Activated B cell treated with CpG ODN at 0.5 μM for 24 hours (primary cell): ENCODE data around the gene OGFOD1. TPM values are rescaled to one million over a fixed set of nuclear protein-coding genes. Genes with fewer than 3 reads are reported as not detected.
A peak's percentile ranks its signal among the peaks of the same experiment; 100 is the strongest.

ENCODE experiments used
- ATAC-seq: fragments of 200-7000 bp; cut with Tn5 transposase; one replicate; pipeline ENCODE4 v1.10.0; 2021; ENCODE audit warnings: low read depth, mild to moderate bottlenecking, moderate library complexity
- CTCF ChIA-PET: fragments of 350-600 bp; sonication (Branson Sonifier 250); formaldehyde crosslinking; loops from one replicate; lab custom pipeline; 2021; ENCODE audit warnings: antibody characterized with exemption; lab: Charles Lee
- POLR2A ChIA-PET: fragments of 350-600 bp; sonication (Branson Sonifier 250); formaldehyde crosslinking; loops from one replicate; lab custom pipeline; 2021; ENCODE audit warnings: antibody characterized with exemption; lab: Charles Lee
- DNase-seq: peaks from one replicate; pipeline ENCODE4 v3.0.0; 2022
- H3K27ac Mint-ChIP-seq: one replicate; pipeline ENCODE4 v1.8.0; 2020; ENCODE audit warnings: mixed read lengths
- H3K27me3 Mint-ChIP-seq: one replicate; pipeline ENCODE4 v1.8.0; 2021; ENCODE audit warnings: mixed read lengths
- H3K36me3 Mint-ChIP-seq: one replicate; pipeline ENCODE4 v1.8.0; 2021; ENCODE audit warnings: low read depth, mixed read lengths
- H3K4me1 Mint-ChIP-seq: one replicate; pipeline ENCODE4 v1.8.0; 2021; ENCODE audit warnings: mixed read lengths
- H3K4me3 Mint-ChIP-seq: one replicate; pipeline ENCODE4 v1.8.0; 2020; ENCODE audit warnings: mild to moderate bottlenecking, mixed read lengths
- H3K9me3 Mint-ChIP-seq: one replicate; pipeline ENCODE4 v1.8.0; 2020; ENCODE audit warnings: mixed read lengths
- CTCF ChIP-seq: fragments of 200-600 bp; IDR thresholded peaks from one replicate; pipeline ENCODE4 v1.8.0; 2022; ENCODE audit warnings: antibody characterized with exemption, mild to moderate bottlenecking
- intact Hi-C: fragments of 100-400 bp; cut with micrococcal nuclease; formaldehyde crosslinking; loops from one replicate; pipeline ENCODE4 v1.15.1; 2024
- total RNA-seq: library from RNA; stranded (reverse); gene quantifications from 2 replicates; pipeline ENCODE4 v1.2.3, GENCODE V29; 2022

Gene OGFOD1
- total RNA-seq, 1 donor from 2014 or later, result 51.8 TPM

- ChIA-PET CTCF (interaction anchor here (1.0 to 1.5 kb wide), 3 partner anchors 24 to 250 kb away, joined by 4 to 5 read pairs (median 4); no protein-coding TSS in a partner anchor), POLR2A (interaction anchor here (0.7 to 1.4 kb wide), 11 partner anchors 8 to 734 kb away, joined by 3 to 9 read pairs (median 3); partner anchors contain the start of genes AMFR, BBS2, PSME3IP1 and RSPRY1)
- peaks cover 39% of the 10 kb centered on the region for H3K4me1 Mint-ChIP-seq
- intact Hi-C loops, result loop anchor here (1.0 kb wide), 5 partner anchors 27 to 734 kb away; partner anchors contain the start of genes AMFR, PSME3IP1 and RSPRY1
- ATAC-seq, result peak; percentile 35
- no peak for DNase-seq
- H3K4me3 Mint-ChIP-seq, result peak overlapping the region; percentile 99
- no peak for TF ChIP-seq CTCF
- peaks cover 60% of the 10 kb centered on the region for H3K36me3 Mint-ChIP-seq
- no peaks in the 10 kb centered on the region for H3K27me3 Mint-ChIP-seq
- H3K9me3 Mint-ChIP-seq, result no peaks in the 10 kb centered on the region
- peak overlapping the region; percentile 97 for H3K27ac Mint-ChIP-seq
Observed at GRCh38 chr16:56451753-56452689, 667 bp downstream of the OGFOD1 start.

- CTCF ChIA-PET, result no interaction called here
- ATAC-seq (no peak), DNase-seq (no peak)
- TF ChIP-seq CTCF, result no peak
- intact Hi-C loops, result no loop called here
- POLR2A ChIA-PET, result no interaction called here
- Mint-ChIP-seq H3K36me3 (peaks cover 87% of the 10 kb centered on the region), H3K9me3 (no peaks in the 10 kb centered on the region), H3K27me3 (no peaks in the 10 kb centered on the region), H3K4me1 (no peaks in the 10 kb centered on the region), H3K27ac (no peak overlapping the region), H3K4me3 (no peak overlapping the region)
Observed at GRCh38 chr16:56457927-56458470, 6.6 kb downstream of the OGFOD1 start.

- DNase-seq (no peak), ATAC-seq (no peak)
- no peaks in the 10 kb centered on the region for H3K4me1 Mint-ChIP-seq
- H3K9me3 Mint-ChIP-seq, result no peaks in the 10 kb centered on the region
- intact Hi-C loops, result no loop called here
- no peak overlapping the region for H3K27ac Mint-ChIP-seq
- POLR2A ChIA-PET, result interaction anchor here (1.0 kb wide), 1 partner anchor 9 kb away, joined by 3 read pairs; the partner anchor contains the start of genes NUDT21 and OGFOD1
- no peak for TF ChIP-seq CTCF
- H3K4me3 Mint-ChIP-seq, result no peak overlapping the region
- peaks cover 80% of the 10 kb centered on the region for H3K36me3 Mint-ChIP-seq
- CTCF ChIA-PET, result no interaction called here
- no peaks in the 10 kb centered on the region for H3K27me3 Mint-ChIP-seq
Observed at GRCh38 chr16:56460101-56460500, 8.7 kb downstream of the OGFOD1 start.

- H3K4me3 Mint-ChIP-seq, result no peak overlapping the region
- no peak overlapping the region for H3K27ac Mint-ChIP-seq
- no peaks in the 10 kb centered on the region for H3K27me3 Mint-ChIP-seq
- ChIA-PET CTCF (no interaction called here), POLR2A (no interaction called here)
- DNase-seq, result no peak
- no peaks in the 10 kb centered on the region for H3K9me3 Mint-ChIP-seq
- no peak for TF ChIP-seq CTCF
- H3K36me3 Mint-ChIP-seq, result peaks cover 81% of the 10 kb centered on the region
- no peak for ATAC-seq
- intact Hi-C loops, result no loop called here
- H3K4me1 Mint-ChIP-seq, result no peaks in the 10 kb centered on the region
Observed at GRCh38 chr16:56462064-56462796, 10.9 kb downstream of the OGFOD1 start.
